MM.1S (cell line): Measurements from ENCODE around the gene SEPTIN1.
A peak's percentile ranks its signal among the peaks of the same experiment; 100 is the strongest.

ENCODE experiments used
- DNase-seq: peaks from one replicate; pipeline ENCODE4 v3.0.0-alpha.2; 2015
- H2AFZ ChIP-seq: fragments of 300-600 bp; sonication (generic); 2 replicates; pipeline ENCODE4 v1.6.0; 2016; ENCODE audit warnings: antibody characterized with exemption, low read length
- H3F3A ChIP-seq: fragments of 300-600 bp; sonication (generic); 2 replicates; pipeline ENCODE4 v1.6.1; 2016; ENCODE audit warnings: mild to moderate bottlenecking, antibody characterized with exemption, low read length, moderate library complexity, mixed read lengths; ENCODE audit not compliant: insufficient read depth
- H3K27ac ChIP-seq: fragments of 300-600 bp; sonication (generic); 2 replicates; pipeline ENCODE4 v1.5.1; 2016; ENCODE audit warnings: mild to moderate bottlenecking, low read length
- H3K27me3 ChIP-seq: fragments of 300-600 bp; sonication (generic); replicated peaks from 2 replicates; pipeline ENCODE4 v1.6.0; 2016; ENCODE audit warnings: low read length; ENCODE audit not compliant: insufficient read depth
- H3K36me3 ChIP-seq: fragments of 300-600 bp; sonication (generic); replicated peaks from 2 replicates; pipeline ENCODE4 v1.6.1; 2016; ENCODE audit warnings: mild to moderate bottlenecking, low read length, mixed read lengths; ENCODE audit not compliant: insufficient read depth
- H3K4me1 ChIP-seq: fragments of 300-600 bp; sonication (generic); 2 replicates; pipeline ENCODE4 v1.6.1; 2016; ENCODE audit warnings: low read length, mixed read lengths
- H3K4me2 ChIP-seq: fragments of 300-600 bp; sonication (generic); 2 replicates; pipeline ENCODE4 v1.6.0; 2016; ENCODE audit warnings: low read depth, low read length
- H3K4me3 ChIP-seq: fragments of 300-600 bp; sonication (generic); 2 replicates; pipeline ENCODE4 v1.5.1; 2016; ENCODE audit warnings: low read length, mixed read lengths
- H3K79me2 ChIP-seq: fragments of 300-600 bp; sonication (generic); 2 replicates; pipeline ENCODE4 v1.6.1; 2016; ENCODE audit warnings: mixed run types, low read length, mixed read lengths
- H3K9ac ChIP-seq: fragments of 300-600 bp; sonication (generic); 2 replicates; pipeline ENCODE4 v1.6.1; 2016; ENCODE audit warnings: low read length, mixed read lengths
- H3K9me2 ChIP-seq: fragments of 300-600 bp; sonication (generic); replicated peaks from 2 replicates; pipeline ENCODE4 v1.6.1; 2016; ENCODE audit warnings: mild to moderate bottlenecking, low read length, mixed read lengths; ENCODE audit not compliant: insufficient read depth
- H3K9me3 ChIP-seq: fragments of 300-600 bp; sonication (generic); replicated peaks from 2 replicates; pipeline ENCODE4 v1.6.1; 2016; ENCODE audit warnings: mild to moderate bottlenecking, low read length, mixed read lengths; ENCODE audit not compliant: insufficient read depth
- H4K20me1 ChIP-seq: fragments of 300-600 bp; sonication (generic); 2 replicates; pipeline ENCODE4 v1.6.1; 2016; ENCODE audit warnings: mild to moderate bottlenecking, low read length, moderate library complexity, mixed read lengths; ENCODE audit not compliant: insufficient read depth
- CTCF ChIP-seq: fragments of 300-600 bp; sonication (generic); IDR thresholded peaks from 2 replicates; pipeline ENCODE4 v1.5.1; 2016; ENCODE audit warnings: antibody characterized with exemption, low read length, mixed read lengths
- EZH2 ChIP-seq: fragments of 300-600 bp; sonication (generic); optimal IDR thresholded peaks from 2 replicates; pipeline ENCODE3; 2017; ENCODE audit warnings: low read depth, mild to moderate bottlenecking, antibody characterized with exemption, low read length, mixed read lengths
- EZH2phosphoT487 ChIP-seq: fragments of 300-600 bp; sonication (generic); IDR thresholded peaks from 2 replicates; pipeline ENCODE4 v1.6.1; 2018; ENCODE audit warnings: antibody characterized with exemption, low read length

SEPTIN1 gene

GRCh38 chr16:30369938-30370455 lies 12.4 kb downstream of the SEPTIN1 start:
- TF ChIP-seq EZH2, result no peak
- no peak for TF ChIP-seq CTCF
- TF ChIP-seq EZH2phosphoT487, result no peak
- no peaks in the 10 kb centered on the region for H3K9me2 ChIP-seq
- H3K4me3 ChIP-seq, result peak overlapping the region; percentile 96
- peaks cover 49% of the 10 kb centered on the region for H3K79me2 ChIP-seq
- no peaks in the 10 kb centered on the region for H3K9me3 ChIP-seq
- H3F3A ChIP-seq, result peaks cover 14% of the 10 kb centered on the region
- DNase-seq, result no peak
- peak overlapping the region; percentile 97; the same call in 1 of the 2 replicates for H3K4me2 ChIP-seq
- peak overlapping the region; percentile 81 for H3K9ac ChIP-seq
- H2AFZ ChIP-seq, result no peak overlapping the region
- H3K4me1 ChIP-seq, result peaks cover 18% of the 10 kb centered on the region
- no peaks in the 10 kb centered on the region for H3K36me3 ChIP-seq
- no peaks in the 10 kb centered on the region for H3K27me3 ChIP-seq
- H4K20me1 ChIP-seq, result peaks cover 13% of the 10 kb centered on the region
- no peak overlapping the region for H3K27ac ChIP-seq

- Histone ChIP-seq H3K9me3 (no peaks in the 10 kb centered on the region), H3K4me1 (peaks cover 18% of the 10 kb centered on the region), H3K9me2 (no peaks in the 10 kb centered on the region), H3K36me3 (no peaks in the 10 kb centered on the region), H3K27ac (no peak overlapping the region; the same call in 1 of the 2 replicates), H3F3A (peaks cover 14% of the 10 kb centered on the region), H3K27me3 (no peaks in the 10 kb centered on the region), H3K9ac (peak overlapping the region; percentile 81), H3K4me2 (peak overlapping the region; percentile 97), H2AFZ (no peak overlapping the region), H4K20me1 (peaks cover 13% of the 10 kb centered on the region), H3K4me3 (peak overlapping the region; percentile 96), H3K79me2 (peaks cover 56% of the 10 kb centered on the region)
- TF ChIP-seq EZH2 (no peak), CTCF (no peak), EZH2phosphoT487 (no peak)
- peak; percentile 26 for DNase-seq
These were observed 13.0 kb downstream of the SEPTIN1 start for GRCh38 chr16:30369091-30369937.

- Histone ChIP-seq H4K20me1 (peaks cover 13% of the 10 kb centered on the region), H3K79me2 (peaks cover 61% of the 10 kb centered on the region), H3K4me2 (peak overlapping the region; percentile 97), H3K27ac (no peak overlapping the region), H3K4me1 (peaks cover 18% of the 10 kb centered on the region), H3K36me3 (no peaks in the 10 kb centered on the region), H3K9ac (peak overlapping the region; percentile 81), H3K9me3 (no peaks in the 10 kb centered on the region), H2AFZ (no peak overlapping the region), H3K4me3 (peak overlapping the region; percentile 96), H3K27me3 (no peaks in the 10 kb centered on the region), H3K9me2 (no peaks in the 10 kb centered on the region), H3F3A (peaks cover 14% of the 10 kb centered on the region)
- TF ChIP-seq CTCF, result no peak
- no peak for TF ChIP-seq EZH2phosphoT487
- TF ChIP-seq EZH2, result no peak
- no peak for DNase-seq
These were observed 13.6 kb downstream of the SEPTIN1 start for GRCh38 chr16:30368792-30369090.
